ENCODE data around the gene KCNIP1.

GRCh38 chr5:170701334-170701733, 197.5 kb downstream of the KCNIP1 start:
- TF ChIP-seq GATA3 (IDR thresholded peaks at IDR 0.05; ENCODE audit: low read depth, low read length) = no peak
- TF ChIP-seq GATA2 (IDR thresholded peaks at IDR 0.05; ENCODE audit: low read depth, low read length) = no peak

All from SH-SY5Y (cell line).